ENCODE results near the gene MRAS.

GRCh38 chr3:138310494-138310893 is 37.9 kb upstream of the MRAS start:
- TF ChIP-seq, protein P1, sequence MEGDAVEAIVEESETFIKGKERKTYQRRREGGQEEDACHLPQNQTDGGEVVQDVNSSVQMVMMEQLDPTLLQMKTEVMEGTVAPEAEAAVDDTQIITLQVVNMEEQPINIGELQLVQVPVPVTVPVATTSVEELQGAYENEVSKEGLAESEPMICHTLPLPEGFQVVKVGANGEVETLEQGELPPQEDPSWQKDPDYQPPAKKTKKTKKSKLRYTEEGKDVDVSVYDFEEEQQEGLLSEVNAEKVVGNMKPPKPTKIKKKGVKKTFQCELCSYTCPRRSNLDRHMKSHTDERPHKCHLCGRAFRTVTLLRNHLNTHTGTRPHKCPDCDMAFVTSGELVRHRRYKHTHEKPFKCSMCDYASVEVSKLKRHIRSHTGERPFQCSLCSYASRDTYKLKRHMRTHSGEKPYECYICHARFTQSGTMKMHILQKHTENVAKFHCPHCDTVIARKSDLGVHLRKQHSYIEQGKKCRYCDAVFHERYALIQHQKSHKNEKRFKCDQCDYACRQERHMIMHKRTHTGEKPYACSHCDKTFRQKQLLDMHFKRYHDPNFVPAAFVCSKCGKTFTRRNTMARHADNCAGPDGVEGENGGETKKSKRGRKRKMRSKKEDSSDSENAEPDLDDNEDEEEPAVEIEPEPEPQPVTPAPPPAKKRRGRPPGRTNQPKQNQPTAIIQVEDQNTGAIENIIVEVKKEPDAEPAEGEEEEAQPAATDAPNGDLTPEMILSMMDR (IDR thresholded peaks at IDR 0.05), result no peak
- no peak for TF ChIP-seq POLR2A (IDR thresholded peaks at IDR 0.05)
